GM10847 (cell line): ENCODE data around the gene SMG6.

Source experiments
- POLR2A ChIP-seq: IDR thresholded peaks from 2 replicates; pipeline ENCODE4 v1.6.1; 2011; ENCODE audit not compliant: insufficient read length; ENCODE audit errors: extremely low read depth

Gene SMG6

GRCh38 chr17:2172999-2173398 is 130.6 kb downstream of the SMG6 start:
- no peak for TF ChIP-seq POLR2A

DNA sequence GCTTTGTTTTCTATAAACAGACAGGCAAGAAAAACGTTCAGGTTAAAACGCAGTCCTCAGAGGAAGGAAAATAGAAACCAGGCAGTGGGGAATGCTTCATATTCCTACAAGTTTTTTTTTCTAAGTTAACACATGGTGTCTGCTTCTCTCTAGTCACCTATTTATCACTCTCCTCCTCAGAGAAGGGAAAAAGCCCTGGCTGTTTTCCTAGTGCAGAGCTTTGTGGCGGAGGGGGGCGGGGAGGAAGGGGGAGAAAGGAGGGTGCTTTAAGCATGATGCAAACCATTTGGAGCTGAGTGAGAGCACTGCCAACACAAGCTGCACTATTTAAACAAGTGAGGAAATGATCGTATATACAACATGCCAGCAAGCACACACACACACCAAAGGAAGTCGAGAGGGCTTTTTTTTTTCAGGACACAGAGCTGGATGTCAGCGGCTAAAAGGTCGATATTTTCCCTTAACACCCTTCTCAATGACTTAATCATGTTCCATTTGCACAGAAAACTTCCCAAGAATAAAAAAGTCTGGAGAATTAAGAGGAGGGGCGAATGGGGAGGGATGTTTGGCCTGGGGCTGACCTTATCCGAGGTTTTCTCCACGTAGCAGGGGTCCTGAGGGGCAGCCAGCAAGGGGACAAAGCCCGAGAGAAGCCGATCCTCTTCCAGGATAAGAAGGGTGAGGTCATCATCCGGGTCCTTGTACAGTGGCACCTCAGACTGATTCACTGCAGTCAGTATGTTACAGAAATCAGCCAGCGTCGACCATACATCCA is 131.3 kb downstream of the SMG6 start:
- no peak for TF ChIP-seq POLR2A

DNA sequence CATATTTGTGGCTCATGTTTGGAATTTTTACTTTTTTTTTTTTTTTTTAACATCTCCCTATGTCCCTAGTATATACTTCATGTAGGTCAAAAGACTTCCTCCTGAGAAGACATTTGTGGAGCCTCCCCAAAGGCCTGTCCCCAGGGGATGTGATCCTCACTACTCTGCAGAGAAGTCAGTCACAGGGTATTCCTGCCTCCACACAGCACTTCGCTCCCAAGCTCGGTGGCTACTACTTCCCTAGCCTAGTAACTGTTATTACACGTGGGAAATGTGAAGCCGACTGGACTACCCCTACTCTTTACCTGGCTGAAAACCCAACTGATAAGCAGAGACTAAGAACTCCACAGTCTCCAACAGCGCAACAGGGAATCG is 131.9 kb downstream of the SMG6 start:
- TF ChIP-seq POLR2A = no peak

DNA sequence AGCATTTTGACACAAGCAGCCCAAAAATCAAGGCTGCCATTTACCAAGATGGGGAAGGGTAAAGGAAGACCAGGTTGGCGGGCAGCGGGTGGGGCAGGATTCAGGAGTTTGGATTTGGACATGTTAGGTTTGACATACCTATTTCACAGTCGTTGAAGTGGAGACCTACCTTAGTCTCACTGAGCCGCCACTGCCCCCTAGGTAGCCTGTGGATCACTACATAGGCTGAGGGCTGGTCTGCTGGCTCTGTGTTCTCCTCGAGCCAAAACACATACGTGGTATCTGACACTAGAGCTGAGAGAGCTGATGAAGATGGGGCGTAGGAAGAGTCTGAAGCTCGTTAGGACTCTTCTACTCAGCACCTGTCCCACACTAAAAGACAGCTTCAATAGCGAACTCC is 133.6 kb downstream of the SMG6 start:
- no peak for TF ChIP-seq POLR2A

DNA sequence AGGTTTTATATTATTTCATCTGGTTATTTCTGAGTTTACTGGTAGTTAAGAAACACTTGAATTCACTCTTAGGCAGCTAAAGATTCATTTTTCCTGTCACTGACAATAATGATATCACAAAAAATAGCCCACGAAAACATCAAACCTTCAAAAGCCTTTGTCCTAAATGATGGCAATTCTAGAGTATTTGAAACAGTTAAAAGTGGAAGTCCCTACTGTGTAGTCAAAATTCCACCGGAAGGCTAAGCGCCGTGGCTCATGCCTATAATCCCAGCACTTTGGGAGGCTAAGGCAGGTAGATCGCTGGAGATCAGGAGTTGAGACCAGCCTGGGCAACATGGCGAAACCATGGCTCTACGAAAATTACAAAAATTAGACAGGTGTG is 145.2 kb downstream of the SMG6 start:
- TF ChIP-seq POLR2A = no peak

DNA sequence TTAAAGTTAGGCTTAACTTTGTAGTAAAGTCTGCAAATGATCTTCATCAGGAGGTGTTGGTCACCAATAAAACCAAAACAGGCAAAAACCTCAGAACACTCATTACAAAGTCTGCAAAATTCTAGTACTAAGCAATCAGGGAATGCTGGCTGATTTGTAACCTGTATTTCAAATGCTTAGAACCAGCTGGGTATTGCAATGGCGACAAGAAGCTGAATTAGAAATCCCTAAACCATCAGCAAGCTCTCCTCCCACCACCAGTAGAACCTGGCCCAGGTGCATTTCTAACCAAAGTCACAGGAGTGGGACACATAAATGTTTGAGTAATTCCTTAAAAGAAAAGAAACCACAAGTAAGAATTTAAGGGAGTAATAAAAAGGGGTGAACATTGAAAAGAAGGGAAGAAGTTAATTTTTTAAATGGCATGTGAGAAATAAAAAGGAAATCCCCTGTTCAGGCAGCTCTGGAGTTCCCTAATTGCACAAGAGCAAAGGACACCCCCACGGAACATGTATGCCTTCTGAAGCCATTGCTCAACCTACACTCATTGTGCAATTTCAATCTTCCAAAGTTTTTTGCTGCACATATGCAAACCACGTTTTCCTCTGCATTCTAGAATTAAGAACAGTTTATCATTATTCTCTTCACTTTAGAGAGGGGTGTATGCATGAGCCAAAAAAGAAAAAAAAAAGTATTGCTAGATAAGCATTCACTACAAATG is 145.8 kb downstream of the SMG6 start:
- TF ChIP-seq POLR2A = no peak

- TF ChIP-seq POLR2A = no peak
These were observed 146.5 kb downstream of the SMG6 start for GRCh38 chr17:2157081-2157480.

DNA sequence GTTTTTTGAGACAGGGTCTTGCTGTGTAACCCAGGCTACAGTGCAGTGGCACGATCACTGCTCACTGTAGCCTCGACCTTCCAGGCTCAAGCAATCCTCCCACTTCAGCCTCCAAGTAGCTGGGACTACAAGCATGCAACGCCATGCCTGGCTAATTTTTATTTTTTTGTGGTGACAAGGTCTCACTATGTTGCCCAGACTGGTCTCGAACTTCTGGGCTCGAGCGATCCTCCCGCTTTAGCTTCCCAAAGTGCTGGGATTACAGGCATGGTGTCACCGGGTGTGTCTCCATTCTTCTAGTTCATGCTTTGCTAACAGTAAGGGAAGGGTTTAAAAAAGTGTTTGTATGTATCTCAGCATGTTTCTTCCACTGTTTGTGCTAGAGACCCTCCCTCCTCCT is 146.9 kb downstream of the SMG6 start:
- no peak for TF ChIP-seq POLR2A

DNA sequence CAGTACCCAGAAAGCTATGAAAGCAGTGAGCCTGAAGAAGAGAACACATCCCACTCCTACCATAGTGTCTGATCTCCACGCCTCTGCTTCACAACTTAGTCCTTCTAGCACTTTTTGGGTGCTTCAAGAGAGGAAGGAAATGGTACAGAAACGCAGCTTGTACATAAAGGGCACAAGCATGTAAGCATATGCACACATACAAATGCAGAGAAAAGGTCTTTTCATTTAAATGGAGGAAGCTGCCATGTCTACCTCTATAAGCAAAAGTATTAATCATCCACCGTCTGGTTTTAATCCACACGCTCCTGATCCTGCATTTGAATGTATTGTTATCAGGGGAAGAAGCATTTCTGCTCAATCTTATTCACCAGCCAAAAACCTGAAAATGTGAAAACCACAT is 148.0 kb downstream of the SMG6 start:
- no peak for TF ChIP-seq POLR2A

- no peak for TF ChIP-seq POLR2A
These were observed 152.1 kb downstream of the SMG6 start for GRCh38 chr17:2151358-2152033.

DNA sequence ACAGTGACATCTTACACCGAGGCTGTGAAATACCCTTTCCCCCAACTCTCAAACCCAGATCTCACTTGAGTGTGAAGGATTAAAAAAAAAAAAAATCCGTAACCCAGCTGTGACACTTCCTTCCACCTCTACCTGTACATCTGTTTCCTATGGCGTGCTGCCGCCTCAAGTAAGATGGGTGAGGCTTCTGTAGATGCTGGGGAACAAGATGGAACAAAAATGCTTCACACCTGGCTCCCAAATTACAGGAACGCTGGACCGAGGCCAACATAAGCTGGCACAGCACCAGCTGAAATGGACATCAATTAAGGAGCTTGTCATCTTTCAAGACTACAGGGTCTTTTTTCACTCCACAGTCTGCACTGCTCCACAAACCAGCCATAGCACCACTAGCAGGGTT is 152.8 kb downstream of the SMG6 start:
- TF ChIP-seq POLR2A = no peak

DNA sequence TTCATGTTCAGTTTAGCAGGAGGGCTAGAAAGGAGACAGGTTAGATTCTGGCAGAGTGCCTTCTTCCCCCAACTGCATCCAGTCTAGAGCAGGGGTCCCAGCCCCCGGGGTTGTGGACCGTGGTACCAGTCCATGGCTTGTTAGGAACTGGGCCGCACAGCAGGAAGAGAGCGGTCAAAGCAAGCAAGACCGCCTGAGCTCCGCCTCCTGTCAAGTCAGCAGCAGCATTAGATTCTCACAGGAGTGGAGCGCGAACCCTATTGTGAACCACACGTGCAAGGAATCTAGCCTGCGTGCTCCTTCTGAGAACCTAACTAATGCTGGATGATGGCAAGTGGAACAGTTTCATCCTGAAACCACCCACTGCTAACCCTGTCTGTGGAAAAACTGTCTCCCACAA is 153.7 kb downstream of the SMG6 start:
- no peak for TF ChIP-seq POLR2A

GRCh38 chr17:2146132-2146871 is 157.3 kb downstream of the SMG6 start:
- TF ChIP-seq POLR2A = no peak

GRCh38 chr17:2144701-2145100 is 158.9 kb downstream of the SMG6 start:
- no peak for TF ChIP-seq POLR2A

- no peak for TF ChIP-seq POLR2A
These were observed 160.3 kb downstream of the SMG6 start for GRCh38 chr17:2143332-2143731.
